Mucosa of gallbladder (tissue), 1 donor: ENCODE results near the gene CDC25A. TPM values are rescaled to one million over a fixed set of nuclear protein-coding genes. Genes with fewer than 3 reads are reported as not detected.

ENCODE experiments used
- DNase-seq: peaks from one replicate; pipeline ENCODE4 v3.0.0-alpha.2; 2020; ENCODE audit warnings: low spot score
- total RNA-seq: library from RNA; stranded (reverse); gene quantifications from one replicate; pipeline ENCODE4 v1.2.1, GENCODE V29; 2021
- donor health status: DM: no; HTN: no; CAD: no.

Gene CDC25A
- total RNA-seq, 1 donor from 2014 or later, result 0.66 TPM

DNA sequence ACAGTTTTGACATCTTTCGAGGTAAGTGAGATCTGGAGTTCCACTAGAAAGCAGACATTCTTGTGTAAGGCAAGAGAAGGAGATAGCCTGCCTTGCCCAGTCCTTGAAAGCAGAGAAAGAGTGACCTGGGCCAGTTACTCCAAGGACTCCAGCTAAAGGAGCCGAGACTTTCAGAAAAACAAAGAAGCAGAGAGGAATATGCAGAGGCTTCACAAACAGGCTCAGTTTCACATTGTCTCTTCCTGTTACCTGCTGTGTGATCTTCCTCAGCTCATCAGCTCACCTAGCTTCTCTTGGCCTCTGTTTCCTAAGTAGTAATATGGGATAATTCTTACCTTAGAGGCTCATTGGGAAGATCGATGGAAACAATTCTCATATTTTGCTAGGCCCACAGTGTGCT is 81.0 kb downstream of the CDC25A start:
- DNase-seq, result no peak

Other genes starting within 250 kb of the CDC25A start
- gene MAP4, start 172.0 kb downstream of the CDC25A start, total RNA-seq, result 228 TPM
- gene CAMP, start 35.1 kb upstream of the CDC25A start, total RNA-seq, result not detected
- 10.0 TPM for gene ZNF589, start 52.7 kb upstream of the CDC25A start, total RNA-seq
- 28.1 TPM for gene NME6, start 113.0 kb upstream of the CDC25A start, total RNA-seq
- gene SPINK8, start 145.2 kb upstream of the CDC25A start, total RNA-seq, result not detected
- gene FBXW12, start 183.8 kb upstream of the CDC25A start, total RNA-seq, result not detected
- 257 TPM for gene PLXNB1, start 241.7 kb upstream of the CDC25A start, total RNA-seq